ENCODE data around the gene HES7.
"Not testable (repeated sequence)": the region's sequence is repeated elsewhere in the genome, so short reads cannot be mapped to it uniquely, and the experiment has no call there.

The HES7 gene

GRCh38 chr17:8123695-8124349 is at the start of gene HES7:
TSS of gene HES7 (minus strand) at chr17:8124106. CDS start at chr17:8124084, 22 bp downstream.
- DNase-seq = peak; percentile 36

GRCh38 chr17:8173056-8173870 is 49.4 kb upstream of the HES7 start:
- CTCF ChIA-PET = interaction anchor here (0.6 to 1.6 kb wide), 4 partner anchors 14 to 54 kb away, joined by 3 to 4 read pairs (median 3); no protein-coding TSS in a partner anchor
- Mint-ChIP-seq H3K36me3 (peaks cover 5% of the 10 kb centered on the region), H3K4me1 (peaks cover 61% of the 10 kb centered on the region), H3K4me3 (peak overlapping the region; percentile 78), H3K27ac (peak overlapping the region; percentile 100), H3K9me3 (no peaks in the 10 kb centered on the region), H3K27me3 (no peaks in the 10 kb centered on the region)
- DNase-seq = peak; percentile 88

More at GRCh38 chr17:8123695-8124349, at the start of gene HES7:
- CTCF ChIA-PET = interaction anchor here (0.8 to 2.1 kb wide), 8 partner anchors 11 to 438 kb away, joined by 3 to 11 read pairs (median 4); no protein-coding TSS in a partner anchor
- peaks cover 5% of the 10 kb centered on the region for H3K36me3 Mint-ChIP-seq
- H3K27me3 Mint-ChIP-seq = peaks cover 83% of the 10 kb centered on the region
- H3K4me1 Mint-ChIP-seq = peaks cover 74% of the 10 kb centered on the region
- H3K9me3 Mint-ChIP-seq = no peaks in the 10 kb centered on the region
- peak within 1 kb of the TSS; percentile 76 for H3K27ac Mint-ChIP-seq
- peak within 1 kb of the TSS; percentile 93 for H3K4me3 Mint-ChIP-seq

GRCh38 chr17:8170186-8170585 is 46.3 kb upstream of the HES7 start:
- H3K4me3 Mint-ChIP-seq, H3K27me3 Mint-ChIP-seq, DNase-seq, CTCF ChIA-PET, H3K9me3 Mint-ChIP-seq, H3K36me3 Mint-ChIP-seq, H3K27ac Mint-ChIP-seq: not testable (repeated sequence)
- peaks cover 47% of the 10 kb centered on the region for H3K4me1 Mint-ChIP-seq

- CTCF ChIA-PET = no interaction called here
- H3K4me3 Mint-ChIP-seq = no peak overlapping the region
These were observed 43.6 kb upstream of the HES7 start for GRCh38 chr17:8167526-8167925.

GRCh38 chr17:8166731-8167130 is 42.8 kb upstream of the HES7 start:
- no peak overlapping the region for H3K27ac Mint-ChIP-seq

More at GRCh38 chr17:8167526-8167925, 43.6 kb upstream of the HES7 start:
- Mint-ChIP-seq H3K9me3 (no peaks in the 10 kb centered on the region), H3K36me3 (peaks cover 4% of the 10 kb centered on the region), H3K27me3 (no peaks in the 10 kb centered on the region), H3K27ac (no peak overlapping the region), H3K4me1 (peaks cover 44% of the 10 kb centered on the region)
- DNase-seq = no peak

DNA sequence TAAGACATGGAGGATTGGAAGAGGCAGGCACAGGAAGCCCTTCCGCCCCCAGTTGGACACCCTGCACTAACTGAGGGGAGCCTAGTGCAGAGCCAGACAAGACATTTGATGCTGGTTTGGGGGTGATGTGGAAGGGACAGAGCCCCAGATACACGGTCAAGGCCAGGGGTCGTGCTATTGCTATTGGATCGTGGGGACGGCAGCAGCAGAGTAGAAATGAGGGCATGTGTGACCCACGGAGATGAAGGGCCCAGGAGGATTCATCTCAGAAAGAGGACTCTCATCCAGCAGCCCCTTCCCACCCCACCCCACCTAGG is 40.9 kb upstream of the HES7 start:
- CTCF ChIA-PET = interaction anchor here (0.6 to 1.7 kb wide), 6 partner anchors 9 to 54 kb away, joined by 3 to 6 read pairs (median 3); no protein-coding TSS in a partner anchor
- peak overlapping the region; percentile 98 for H3K27ac Mint-ChIP-seq
- peaks cover 52% of the 10 kb centered on the region for H3K4me1 Mint-ChIP-seq
- peak overlapping the region; percentile 75 for H3K4me3 Mint-ChIP-seq
- H3K36me3 Mint-ChIP-seq = peaks cover 25% of the 10 kb centered on the region
- H3K27me3 Mint-ChIP-seq = no peaks in the 10 kb centered on the region
- no peaks in the 10 kb centered on the region for H3K9me3 Mint-ChIP-seq
- DNase-seq = peak; percentile 54

More at GRCh38 chr17:8166731-8167130, 42.8 kb upstream of the HES7 start:
- peaks cover 41% of the 10 kb centered on the region for H3K4me1 Mint-ChIP-seq
- no peaks in the 10 kb centered on the region for H3K27me3 Mint-ChIP-seq
- CTCF ChIA-PET = no interaction called here
- peaks cover 8% of the 10 kb centered on the region for H3K36me3 Mint-ChIP-seq
- no peaks in the 10 kb centered on the region for H3K9me3 Mint-ChIP-seq
- no peak overlapping the region for H3K4me3 Mint-ChIP-seq
- no peak for DNase-seq

DNA sequence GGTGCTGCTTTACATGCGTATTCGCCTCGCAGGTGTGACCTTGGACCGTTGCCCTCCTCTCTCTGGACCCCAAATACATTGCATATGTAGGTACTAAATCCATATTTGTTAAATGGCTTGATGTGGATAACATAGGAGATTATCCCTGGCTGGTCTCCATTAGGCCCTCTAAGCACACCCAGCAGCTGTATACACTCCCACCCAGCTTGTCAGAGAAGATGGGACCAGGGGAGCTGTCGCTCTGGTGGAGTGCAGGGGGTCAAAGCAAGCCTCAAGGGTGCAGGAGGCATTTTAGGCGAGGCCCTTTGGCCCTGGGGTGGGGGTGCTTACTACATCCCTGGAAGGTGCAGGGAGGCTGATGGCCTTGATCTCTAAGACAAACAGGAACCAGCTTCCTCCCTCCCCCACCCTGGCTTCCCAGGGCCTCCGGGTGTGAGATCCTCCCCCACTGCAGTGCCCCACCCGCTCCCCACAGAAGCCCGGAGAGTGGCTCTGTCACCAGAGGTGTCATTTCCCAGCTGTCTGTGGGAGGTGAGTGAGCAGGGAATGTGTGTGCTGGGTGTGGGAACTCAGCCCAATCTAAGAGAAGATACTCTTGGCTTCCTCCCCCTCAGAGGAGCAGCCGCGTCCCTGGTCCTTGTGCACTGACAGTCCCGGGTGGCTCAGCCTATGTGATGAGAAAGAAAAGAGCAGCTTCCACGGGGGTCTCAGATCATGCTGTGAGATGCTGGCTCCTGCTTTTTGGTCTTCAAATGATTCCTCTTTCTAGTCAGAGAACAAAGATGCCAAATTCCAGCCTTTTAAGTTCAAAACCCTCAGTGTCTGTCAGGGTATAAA is 40.3 kb upstream of the HES7 start:
- H3K4me1 Mint-ChIP-seq = peaks cover 58% of the 10 kb centered on the region
- no peaks in the 10 kb centered on the region for H3K9me3 Mint-ChIP-seq
- no peaks in the 10 kb centered on the region for H3K27me3 Mint-ChIP-seq
- H3K4me3 Mint-ChIP-seq = peak overlapping the region; percentile 75
- H3K27ac Mint-ChIP-seq = peak overlapping the region; percentile 98
- peak; percentile 89 for DNase-seq
- CTCF ChIA-PET = interaction anchor here (0.6 to 1.7 kb wide), 7 partner anchors 8 to 54 kb away, joined by 3 to 6 read pairs (median 3); no protein-coding TSS in a partner anchor
- peaks cover 25% of the 10 kb centered on the region for H3K36me3 Mint-ChIP-seq

DNA sequence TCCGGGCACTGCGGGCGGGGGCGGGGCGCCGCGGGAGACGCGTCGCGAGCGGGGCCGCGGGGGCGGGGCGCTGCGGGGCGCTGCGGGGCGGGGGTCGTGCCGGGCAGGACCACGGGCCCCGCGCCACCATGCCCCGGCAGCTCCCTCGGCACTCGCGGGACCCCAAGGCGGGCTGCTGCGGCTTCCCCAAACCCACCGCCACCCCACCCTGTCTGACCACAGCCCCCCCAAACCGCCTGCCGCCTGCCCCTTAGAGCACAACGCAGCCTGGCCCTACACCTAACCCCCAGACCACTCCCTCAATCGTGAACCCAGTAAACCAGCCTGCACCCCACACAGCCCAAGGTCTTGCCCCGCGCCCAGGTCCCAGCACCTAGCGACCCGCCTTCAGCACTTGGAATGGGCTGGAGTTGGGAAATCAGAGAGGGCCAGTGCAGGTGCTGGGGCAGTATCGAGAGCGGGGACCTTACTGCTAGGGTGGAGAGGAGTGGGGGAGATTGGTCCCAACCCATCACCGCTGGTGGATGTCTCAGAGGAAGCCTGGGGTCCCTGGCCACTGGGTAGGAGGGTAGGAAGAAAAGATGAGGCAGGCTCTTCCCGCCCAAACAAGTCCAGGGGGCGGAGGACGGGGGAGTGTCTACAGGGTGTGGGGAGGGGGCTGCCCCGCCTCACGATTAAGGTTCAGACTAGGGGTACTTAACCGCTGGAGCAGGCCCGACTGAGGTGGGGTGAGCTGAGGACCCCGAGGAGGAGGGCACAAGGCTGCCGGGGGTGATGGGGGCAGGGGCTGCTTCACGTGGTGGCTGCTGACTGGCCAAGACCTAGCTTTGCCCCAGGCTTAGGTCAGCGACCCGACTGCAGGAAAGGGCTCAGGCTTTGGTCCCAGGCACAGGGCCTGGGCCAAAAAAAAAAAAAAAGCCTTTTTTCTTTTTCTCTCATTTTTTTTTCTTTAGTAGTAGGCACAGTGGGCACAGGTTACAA is 39.4 kb upstream of the HES7 start:
- Mint-ChIP-seq H3K4me3 (peak overlapping the region; percentile 75), H3K27me3 (no peaks in the 10 kb centered on the region), H3K36me3 (peaks cover 33% of the 10 kb centered on the region), H3K4me1 (peaks cover 65% of the 10 kb centered on the region), H3K9me3 (no peaks in the 10 kb centered on the region), H3K27ac (peak overlapping the region; percentile 98)
- CTCF ChIA-PET = interaction anchor here (0.9 to 1.7 kb wide), 5 partner anchors 8 to 26 kb away, joined by 3 to 6 read pairs (median 3); no protein-coding TSS in a partner anchor
- DNase-seq = peak; percentile 54

DNA sequence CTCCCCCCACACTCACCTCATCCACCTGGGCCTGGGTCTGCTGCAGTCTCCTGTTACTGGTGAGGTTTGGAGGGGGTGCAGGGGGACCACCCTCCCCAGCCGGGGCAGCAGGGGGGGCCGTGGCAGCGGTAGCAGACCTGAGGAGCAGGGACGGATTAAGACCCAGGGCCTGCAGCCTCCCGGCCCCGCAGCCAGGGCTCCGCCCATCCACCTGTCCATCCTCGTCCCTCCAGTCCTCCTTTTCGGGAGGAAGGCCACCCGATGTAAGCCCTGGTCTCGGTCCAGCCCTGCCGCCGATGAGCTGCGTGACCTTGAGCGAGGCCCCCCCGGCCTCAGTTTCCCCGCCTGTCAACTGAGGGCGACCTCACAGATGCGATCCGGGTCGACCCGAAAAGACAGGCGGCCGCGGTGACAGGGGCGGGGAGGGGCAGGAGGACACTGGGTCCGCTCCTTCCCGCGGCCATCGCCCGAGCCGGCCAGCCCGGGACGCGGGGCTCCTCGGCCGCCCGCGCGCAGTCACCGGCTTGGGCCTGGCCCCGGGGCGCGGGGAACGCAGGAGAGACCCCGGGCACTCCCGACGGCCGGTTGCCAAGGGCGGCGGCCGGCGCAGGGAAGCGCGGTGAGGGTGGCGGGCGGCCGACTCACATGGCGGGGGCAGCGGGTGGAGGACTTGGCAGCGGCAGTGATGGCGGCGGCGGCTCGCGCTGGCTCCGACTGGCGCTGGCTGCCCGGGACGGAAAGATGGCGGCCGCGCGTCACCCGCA is 38.5 kb upstream of the HES7 start, which contains the start of gene VAMP2:
Gene VAMP2, minus strand, starts transcription at position 716 of the 764 bp plus-strand sequence. Its CDS starts 69 bp downstream, at position 647.
- H3K4me1 Mint-ChIP-seq = peaks cover 67% of the 10 kb centered on the region

GRCh38 chr17:8161289-8162232 is 37.7 kb upstream of the HES7 start:
- peak overlapping the region; percentile 86 for H3K4me3 Mint-ChIP-seq
- CTCF ChIA-PET = interaction anchor here (0.7 to 1.4 kb wide), 4 partner anchors 10 to 101 kb away, joined by 3 to 10 read pairs (median 3); no protein-coding TSS in a partner anchor
- no peaks in the 10 kb centered on the region for H3K9me3 Mint-ChIP-seq
- peaks cover 32% of the 10 kb centered on the region for H3K36me3 Mint-ChIP-seq
- H3K27ac Mint-ChIP-seq = peak overlapping the region; percentile 96
- no peaks in the 10 kb centered on the region for H3K27me3 Mint-ChIP-seq
- H3K4me1 Mint-ChIP-seq = peaks cover 64% of the 10 kb centered on the region
- no peak for DNase-seq

More for the DNA sequence above, 38.5 kb upstream of the HES7 start, which contains the start of gene VAMP2:
- Mint-ChIP-seq H3K36me3 (peaks cover 33% of the 10 kb centered on the region), H3K27me3 (no peaks in the 10 kb centered on the region), H3K4me3 (peak within 1 kb of the TSS; percentile 86), H3K9me3 (no peaks in the 10 kb centered on the region), H3K27ac (peak within 1 kb of the TSS; percentile 98)
- peak; percentile 88 for DNase-seq
- CTCF ChIA-PET = no interaction called here

DNA sequence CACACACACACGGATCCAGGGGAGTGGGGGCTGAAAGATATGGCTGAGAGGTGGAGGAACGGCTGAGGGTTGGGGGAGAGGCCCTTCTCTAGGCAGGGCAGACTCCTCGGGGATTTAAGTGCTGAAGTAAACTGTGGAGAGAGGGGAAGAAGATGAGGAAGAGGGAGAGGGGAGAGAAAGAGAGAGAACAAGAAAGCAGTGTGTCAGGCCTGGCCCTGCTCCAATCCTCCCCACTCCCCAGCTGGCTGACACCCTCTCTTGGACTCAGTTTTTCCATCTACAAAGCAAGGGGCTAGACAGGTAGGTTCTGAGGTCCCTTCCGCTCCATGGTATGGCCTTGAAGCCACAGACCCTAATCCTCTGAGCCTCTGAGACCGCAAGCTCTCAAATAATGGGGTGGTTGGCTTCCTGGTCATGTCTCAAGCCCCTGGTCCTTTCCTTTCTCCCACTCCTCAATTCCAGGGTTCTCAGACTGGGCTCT is 36.9 kb upstream of the HES7 start:
- DNase-seq = no peak
- H3K36me3 Mint-ChIP-seq = peaks cover 32% of the 10 kb centered on the region
- peaks cover 61% of the 10 kb centered on the region for H3K4me1 Mint-ChIP-seq
- CTCF ChIA-PET = interaction anchor here (0.7 to 1.4 kb wide), 5 partner anchors 10 to 100 kb away, joined by 3 to 10 read pairs (median 3); no protein-coding TSS in a partner anchor
- no peaks in the 10 kb centered on the region for H3K27me3 Mint-ChIP-seq
- H3K4me3 Mint-ChIP-seq = peak overlapping the region; percentile 86
- no peaks in the 10 kb centered on the region for H3K9me3 Mint-ChIP-seq
- H3K27ac Mint-ChIP-seq = peak overlapping the region; percentile 96

Measured in activated naive CD4-positive, alpha-beta T cell treated with anti-CD3 and anti-CD28 coated beads, Interleukin-2, amount 10 ng/mL, durations not matched to agents 7 days and 5 days (primary cell).